Measurements from ENCODE around the gene RARB.

Gene RARB

DNA sequence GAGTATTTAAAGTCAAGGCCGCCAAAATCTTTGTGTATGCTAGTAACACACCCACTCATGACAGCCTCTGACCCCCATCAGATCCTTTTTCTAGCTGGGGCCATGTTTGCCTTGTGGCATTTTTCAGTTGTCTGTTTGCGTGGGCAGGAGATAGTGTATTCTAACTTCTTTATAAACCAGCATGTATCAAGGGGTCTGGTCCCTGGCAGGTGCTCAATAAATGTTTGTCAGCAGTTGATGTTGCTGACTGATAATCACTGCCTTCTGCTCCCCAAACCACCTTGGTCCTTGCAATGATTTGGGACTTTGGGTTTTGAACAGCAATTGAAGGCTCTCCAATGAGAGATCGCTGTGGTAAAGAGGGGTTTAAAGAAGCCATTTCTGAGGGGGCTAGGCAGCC lies 19.2 kb downstream of the RARB start:
- no peak for DNase-seq

DNA sequence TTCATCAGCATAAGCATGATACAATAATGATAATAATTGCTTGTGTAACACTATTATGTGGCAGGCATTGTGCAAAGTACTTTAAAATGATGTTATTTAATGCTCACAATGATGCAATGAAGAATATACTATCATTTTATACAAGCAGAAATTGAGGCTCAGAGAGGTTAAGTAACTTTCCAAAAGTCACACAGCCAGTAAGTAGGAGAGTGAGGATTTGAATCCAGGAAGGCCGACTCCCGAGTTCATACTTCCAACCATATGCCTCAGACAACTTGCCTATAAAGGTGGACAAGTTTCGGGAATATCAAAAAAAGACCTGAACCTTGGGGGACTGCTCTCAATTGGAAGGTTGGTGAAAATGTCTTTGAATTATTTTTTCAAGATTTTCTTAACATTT lies 19.9 kb downstream of the RARB start:
- no peak for DNase-seq

DNA sequence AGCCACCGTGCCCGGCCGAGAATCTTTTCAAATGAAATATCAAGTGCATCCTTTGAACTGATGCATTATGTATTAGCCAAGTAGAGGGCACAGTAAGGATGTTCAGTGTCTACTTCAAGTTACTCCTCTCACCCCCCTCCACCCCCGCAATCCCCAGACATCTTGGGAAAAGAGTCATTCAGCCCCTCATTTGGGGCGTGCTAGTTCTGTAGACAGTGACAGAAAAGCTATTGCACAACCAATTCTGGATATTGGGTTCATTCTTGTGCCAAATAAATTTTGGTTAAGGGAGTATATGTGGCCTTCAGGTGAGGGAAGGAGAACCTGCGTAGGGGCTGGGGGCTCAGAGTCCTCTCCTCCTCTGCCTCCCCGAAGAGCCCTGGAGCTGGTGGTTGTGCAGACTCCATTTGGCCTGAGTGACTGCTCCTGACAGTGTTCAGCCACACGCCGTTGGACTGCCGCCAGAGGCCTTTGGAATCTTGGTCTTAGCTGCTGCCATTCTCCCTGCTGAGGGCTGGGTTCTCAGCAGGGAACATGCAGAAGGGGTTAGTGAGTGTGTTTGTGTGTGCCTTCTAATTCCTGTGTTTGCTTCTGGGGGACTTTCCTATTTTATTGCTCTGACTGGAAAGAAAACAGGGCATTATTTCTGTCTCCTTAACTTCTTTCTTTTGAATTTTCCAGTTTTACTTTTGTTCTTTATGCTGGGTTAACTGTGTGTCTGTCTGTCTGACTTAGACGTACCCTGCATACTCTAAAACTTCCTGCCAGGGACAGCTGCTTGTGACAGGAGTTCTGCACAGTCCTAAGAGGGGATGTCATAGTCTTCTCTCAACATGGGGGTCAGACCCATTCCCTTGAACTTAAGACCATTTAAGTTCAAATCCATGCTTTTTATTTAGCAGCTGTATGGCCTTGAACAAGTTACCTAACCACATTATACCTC lies 21.0 kb downstream of the RARB start:
- DNase-seq: peak in 39 of 56 donors; percentile 4 to 64 (median 28)

DNA sequence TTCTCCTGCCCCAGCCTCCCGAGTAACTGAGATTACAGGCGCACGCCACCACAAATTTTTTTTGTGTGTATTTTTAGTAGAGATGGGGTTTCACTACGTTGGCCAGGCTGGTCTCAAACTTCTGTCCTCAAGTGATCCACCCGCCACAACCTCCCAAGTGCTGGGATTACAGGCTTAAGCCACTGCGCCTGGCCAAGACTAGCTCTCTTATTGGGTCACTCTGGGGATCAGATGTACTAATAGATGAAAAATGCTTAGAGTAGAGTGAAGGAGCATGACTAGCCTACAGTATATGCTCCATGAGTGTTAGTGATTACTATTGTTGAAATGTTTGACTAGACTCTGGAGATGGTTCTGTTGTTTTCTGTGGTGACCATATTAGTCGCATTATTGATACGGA lies 21.8 kb downstream of the RARB start:
- DNase-seq: no peak

DNA sequence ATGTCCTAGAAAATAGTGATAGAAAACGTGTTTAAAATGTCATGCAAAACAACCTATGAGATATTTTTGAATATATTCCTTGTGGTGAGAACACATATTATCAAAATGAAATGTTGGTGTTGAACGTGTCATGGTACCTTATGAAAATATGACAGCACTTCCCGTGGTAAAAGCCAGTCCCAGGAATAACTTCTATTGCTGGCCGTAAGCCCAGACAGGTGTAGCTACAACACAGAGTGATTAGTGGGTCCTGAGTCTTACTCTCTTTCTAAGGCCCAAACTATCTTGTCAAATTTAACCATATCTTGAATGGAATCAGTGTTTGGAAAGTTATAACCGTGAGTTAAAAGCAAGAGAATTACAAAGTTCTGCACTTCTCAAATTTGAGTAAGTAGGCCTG lies 24.1 kb downstream of the RARB start:
- DNase-seq: no peak

DNA sequence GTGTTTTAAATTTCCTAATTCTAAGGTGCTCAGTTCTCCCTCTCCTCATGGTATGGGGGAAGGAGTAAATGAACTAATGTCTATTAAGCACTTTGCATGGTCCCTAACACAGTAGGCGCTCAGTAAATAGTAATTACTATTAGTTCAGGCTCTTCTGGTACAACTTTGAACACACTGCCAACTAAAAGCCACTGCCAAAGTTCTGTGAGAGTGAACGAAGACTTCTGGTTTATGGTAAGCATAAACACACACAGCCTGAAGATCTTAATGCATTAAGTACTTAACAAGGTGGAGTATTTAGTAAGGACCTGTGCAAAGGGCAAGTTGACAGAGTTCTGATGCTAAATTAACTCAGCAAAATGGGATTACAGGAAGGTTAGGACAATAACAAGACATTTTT lies 24.7 kb downstream of the RARB start:
- DNase-seq: no peak

DNA sequence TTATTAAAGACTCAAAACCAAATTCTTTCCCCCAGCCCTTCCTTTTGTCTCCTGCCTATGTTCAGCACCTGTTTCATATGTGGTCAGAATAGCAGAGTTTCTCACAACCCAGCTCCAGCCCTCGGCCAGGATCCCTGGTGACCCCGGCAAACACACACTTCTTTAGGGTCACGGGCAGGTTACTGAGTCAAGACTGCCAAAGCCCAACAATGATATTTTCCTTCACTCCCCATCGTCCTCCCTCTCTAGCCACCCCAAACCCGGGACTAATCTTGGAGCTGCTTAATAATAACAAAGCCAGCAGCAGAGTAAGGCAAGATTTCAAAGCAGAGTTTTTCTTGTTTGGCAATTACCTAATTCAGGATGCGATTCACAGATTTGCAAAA lies 25.5 kb downstream of the RARB start:
- DNase-seq: no peak

DNA sequence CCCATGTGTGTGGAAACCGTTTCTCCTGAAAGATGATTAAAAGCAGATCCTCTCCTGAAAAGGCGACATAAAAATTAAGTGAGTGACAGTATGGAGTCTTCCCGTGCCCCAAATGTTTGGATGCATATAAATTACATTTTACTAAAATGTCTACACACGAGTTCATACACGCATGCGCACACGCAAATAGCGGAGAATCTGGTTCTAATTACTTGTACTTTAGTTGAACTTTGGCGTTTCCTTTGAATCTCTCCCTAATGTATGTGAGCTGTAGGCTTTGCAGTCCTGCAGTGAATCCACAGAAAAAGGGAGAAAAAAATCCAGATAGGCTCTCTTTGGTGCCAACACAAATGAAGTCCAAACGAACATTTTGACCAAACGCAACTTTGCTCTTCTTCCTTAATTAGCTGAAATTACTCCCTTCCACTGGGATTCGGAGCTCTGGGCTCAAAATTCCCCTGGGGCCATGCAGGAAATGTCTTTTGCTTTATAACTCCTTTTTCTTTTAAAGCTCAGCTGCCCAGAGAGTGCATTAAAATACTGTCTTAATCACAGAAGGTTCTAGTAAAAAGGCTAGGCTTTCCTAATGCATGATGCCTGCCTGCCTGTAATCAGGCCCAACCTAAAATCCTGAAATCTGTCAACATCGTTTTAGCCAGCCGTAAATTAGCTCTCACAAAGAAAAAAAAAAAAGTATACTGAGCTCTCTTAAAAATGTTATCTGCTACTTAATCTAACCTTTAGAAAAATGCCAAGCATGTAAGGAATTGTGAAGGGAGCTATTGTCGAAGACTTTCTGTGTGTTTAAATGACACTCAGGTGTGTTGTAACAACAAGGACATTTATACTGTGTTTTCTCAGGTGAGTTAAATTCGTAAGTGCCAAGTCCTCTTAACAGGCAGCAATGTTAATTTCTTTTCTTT lies 26.2 kb downstream of the RARB start:
- DNase-seq: no peak

DNA sequence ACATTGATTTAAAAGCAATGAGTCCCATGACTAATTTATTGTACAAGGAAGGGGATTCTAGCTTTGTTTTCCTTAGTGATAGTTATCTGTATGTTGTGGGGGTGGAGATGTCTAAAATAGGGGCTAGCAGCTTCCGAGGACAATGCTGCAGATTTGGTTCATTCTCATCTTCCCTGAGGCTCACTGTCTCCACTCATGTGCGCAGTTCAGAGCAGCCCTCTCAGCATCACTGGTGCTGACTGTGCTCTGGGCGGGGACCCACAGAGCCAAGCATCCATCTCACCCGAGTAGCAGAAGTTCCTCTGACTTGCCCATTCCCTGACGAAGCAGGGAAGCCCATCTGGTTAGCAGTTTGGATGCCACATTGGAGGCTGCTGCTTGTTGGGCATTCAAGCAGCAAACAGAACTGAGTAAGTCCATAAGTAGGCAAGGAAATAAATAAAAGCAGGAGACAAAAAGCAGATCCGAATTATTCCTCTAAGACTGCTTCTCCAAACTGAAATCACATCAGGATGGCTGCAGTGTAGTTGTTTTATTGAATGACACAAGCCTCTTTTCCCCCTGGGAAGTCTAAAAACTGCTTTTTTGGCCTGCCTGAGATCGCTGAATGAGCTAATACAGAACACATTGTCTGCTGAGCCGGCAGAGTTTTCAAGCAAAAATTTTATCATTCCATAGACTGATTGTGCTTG lies 27.5 kb downstream of the RARB start:
- peak in 6 of 56 donors; percentile 10 to 42 (median 18) for DNase-seq

DNA sequence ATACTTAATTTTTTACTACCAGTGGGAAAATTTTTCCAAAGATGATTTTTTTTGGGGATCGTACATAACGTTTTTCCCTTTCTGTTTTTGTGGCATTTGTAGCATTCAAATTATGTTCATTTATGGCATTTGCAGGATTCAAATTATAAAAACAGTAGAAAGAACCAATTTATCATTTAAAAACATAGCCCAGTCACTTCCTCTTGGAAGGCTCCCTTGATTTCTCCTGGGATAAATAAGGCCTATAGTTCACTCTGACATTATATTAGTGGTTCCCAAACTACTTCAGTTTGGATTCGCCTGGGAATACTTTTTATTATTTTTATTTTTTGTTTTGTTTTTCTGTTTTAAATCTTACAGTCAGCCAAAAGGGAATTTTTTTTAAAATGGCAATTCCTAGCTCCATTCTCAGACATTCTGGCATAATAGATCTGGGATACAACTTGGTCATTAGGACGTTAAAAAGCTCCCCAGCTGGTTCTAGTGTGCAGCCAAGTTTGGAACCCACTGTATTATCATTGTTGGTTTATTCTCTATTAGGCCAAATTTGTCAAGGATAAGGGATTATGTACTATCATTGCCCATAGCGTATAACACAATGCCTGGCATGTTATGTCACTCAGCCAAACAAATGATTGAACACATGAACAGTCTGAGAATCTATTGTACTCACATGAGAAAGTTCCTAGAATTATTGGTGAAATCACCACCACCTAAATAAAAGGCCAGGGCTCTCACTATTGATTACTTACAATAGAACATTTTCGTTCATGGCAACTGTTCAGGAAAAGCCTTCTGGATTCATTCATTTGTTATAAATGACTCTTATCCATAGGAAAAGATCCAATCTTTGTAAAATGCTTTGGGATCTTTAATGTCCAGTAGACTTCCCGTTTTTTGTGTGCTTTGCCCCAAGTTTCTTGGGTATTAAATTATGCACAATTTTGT lies 28.9 kb downstream of the RARB start:
- DNase-seq: no peak

DNA sequence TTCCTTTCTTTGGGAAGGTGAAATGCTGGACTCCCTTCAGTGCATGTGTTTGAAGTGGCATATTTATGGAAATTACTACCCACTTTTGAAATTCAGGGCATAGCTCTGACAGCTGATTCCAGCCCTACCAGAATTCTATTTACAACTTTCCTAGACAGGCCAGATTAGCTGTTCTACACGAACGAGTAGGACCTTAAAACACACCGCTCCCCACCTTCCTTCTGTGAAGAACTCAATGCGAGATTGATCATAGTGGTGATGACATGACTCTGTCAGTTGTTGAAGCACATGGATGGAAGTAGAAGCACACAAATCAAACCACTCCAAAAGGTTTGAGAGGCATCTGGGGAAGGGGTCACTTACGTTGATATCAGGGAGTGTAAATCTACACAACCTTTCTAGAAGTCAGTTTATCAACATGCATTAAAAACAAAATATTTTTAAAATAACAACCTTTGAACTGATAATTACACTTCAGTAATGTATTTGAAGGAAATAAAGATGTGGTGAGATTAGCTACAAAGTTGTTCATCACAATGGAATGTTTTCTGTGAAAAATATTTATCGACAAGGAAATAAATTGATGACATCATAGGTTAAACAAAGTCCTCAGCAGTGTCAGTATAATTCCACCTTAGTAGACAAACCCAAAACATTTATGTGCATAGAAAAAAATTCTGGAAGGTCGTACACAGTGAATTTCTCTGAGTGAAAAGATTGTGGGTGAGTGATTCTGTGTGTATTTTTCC lies 29.8 kb downstream of the RARB start:
- DNase-seq: no peak

DNA sequence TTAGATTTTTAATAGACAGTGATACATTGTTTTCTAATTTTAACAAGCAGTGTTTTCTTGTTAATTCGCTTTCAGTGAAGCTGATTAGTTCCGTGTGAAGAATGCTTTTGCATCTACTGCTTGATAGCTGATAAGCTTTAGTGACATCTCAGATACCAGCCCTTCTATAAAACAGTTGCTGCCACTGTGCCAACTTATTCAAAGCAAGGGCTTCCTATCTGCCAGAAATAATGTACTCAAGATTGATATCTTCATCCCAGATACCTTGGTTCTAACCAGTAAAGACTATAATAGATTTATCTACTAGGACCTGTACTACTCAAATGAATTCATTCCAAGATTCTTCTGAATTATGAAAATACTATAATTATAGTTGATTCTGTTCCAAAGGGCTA lies 30.4 kb downstream of the RARB start:
- no peak for DNase-seq

DNA sequence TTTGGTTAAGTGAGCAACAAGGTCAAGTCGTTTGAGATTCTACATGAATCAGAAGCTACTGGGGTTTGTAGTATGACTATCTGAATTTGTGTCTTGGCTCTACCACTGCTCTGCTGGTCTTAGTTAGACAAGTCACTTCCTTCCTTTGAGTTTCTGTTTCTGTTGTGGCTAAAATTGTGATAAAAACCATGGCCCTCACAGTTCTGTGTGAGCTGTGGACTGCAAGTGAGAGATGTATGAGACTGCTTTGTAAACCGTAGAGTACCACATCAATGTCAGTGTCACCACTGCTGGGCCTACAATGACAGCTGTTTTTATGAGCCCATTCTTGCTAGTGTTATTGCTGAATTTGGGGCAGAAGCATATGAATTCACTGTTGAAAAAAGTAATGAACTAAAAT lies 32.7 kb downstream of the RARB start:
- DNase-seq: no peak

DNA sequence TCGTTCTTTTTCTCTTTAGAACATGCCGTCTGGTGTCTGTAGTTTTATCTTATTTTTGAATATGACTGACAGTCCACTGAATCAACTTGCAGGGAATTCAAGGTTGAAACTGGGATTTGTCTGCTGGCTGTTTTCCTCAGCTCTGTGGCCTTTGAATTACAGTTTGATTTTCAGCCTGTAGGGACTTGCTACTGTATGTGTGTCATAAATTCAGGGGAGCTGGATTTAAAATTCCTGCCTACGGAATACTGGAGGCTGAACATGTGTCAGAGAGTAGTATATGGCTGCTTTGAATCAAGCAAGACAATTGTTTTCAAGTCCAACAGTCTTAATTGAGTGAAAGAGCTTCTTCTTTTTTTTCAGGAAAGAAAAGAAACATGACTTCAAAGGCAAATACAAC lies 33.9 kb downstream of the RARB start:
- DNase-seq: no peak

DNA sequence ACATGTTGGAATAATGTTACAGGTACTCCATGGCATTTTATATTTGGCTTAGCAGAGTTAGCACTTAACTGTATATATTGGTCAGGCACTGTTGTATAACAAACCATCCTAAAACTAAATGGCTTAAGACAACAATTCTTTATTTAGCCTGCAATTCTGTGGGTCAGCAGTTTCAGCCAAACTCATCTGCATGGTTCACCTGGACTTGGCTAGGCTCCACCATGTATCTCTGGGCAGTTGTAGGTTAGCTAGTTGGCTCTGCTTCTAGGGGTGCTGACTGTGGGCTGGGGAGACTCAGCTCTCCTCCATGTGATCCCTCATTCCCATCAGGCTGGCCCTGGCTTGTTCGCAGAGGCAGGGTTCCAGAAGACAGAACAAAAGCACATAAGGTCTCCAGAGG lies 34.4 kb downstream of the RARB start:
- no peak for DNase-seq

DNA sequence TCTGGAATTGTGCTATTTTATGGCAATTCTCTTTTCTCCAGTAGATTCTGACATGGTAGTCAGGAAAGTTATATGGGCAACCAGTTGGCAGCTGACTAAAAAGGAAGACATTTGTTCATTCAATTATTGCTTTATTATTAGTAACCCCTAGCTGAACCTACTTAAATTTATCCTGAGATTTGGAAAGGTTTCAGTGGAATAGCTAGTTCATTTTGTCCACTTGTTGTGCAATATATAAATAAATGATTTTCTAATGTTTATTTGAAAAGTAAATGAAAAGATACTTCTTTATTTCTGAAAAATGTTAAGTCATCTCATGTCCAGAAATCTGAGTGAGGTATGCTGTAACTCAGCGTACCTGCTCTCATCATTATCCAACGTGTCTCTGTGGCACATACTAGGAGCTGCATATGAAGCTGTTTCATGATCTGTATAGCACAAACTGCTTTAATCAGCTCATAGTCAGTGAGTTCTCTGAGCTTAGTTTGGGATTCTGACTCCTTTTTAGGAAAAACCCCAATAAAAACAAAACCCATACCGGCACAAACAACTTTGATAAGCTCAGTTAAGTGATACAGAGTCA lies 35.9 kb downstream of the RARB start:
- DNase-seq: no peak

DNA sequence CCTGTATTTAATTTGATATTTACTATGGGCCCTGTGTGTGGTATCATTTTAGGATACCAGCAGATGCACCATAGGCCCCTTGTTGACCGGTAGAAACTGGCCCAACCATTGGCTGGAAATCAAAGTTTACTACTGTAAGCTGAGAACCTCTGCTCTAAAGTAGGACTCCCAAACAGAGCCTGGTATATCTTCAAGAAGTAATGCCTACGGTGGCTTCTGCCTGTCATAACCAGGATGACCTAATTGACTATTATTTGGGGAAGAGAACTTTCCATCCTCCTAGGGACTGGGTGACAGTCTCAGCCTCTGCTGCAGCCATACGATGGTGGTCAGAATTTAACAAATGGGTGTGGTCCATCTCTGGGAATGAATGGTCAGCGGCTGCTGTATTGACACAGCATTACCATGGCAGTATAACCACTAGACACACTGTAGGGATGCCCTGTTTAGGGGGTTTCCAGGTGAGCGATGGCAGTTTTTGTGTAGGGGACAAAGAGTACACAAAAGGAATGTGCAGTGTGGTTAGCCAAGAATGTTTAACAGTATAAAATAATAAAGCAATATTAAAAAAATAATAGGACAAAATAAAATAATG lies 37.3 kb downstream of the RARB start:
- no peak for DNase-seq

DNA sequence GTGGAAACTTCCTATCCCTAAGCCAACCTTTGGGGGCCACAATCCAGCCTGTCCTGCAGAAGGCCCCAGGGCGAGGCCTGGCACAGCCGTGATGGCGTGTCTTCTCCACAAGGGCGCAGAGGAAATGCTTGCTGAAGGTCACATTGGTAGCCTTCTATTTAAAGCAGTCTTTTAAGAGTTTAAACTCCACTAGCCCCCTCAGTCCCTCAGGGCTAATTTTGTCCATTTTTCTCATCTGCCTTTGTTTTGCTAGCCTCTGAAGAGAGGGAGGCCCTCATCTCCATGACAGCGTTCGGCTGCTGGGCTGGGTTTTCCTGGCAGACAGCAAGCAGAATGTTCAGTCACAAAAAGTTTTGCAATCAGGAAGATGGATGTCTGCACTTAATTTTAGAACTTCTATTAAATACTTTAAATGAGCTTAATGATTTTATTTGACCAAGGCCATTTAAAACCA lies 40.8 kb downstream of the RARB start:
- peak in 15 of 56 donors; percentile 7 to 52 (median 22) for DNase-seq

DNA sequence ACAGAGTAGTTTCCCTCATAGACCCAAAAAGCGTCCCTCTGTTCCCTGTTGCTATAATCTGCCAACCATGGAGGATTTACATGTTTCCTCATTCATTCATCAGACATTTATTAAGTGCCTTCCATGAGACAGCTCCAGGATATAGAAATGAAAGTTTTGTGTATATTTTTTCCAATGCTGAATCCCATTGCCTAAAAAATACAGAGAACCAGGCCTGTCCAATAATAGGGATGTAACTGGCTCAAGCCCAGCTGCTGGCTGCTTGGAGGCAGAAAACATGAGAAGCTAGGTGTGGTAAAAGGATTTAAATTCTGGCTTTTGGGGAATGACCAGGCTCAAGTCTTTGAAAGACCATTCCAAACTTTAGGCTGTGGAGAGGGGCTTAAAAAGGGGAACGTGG lies 41.5 kb downstream of the RARB start:
- DNase-seq: no peak

All from amygdala (tissue), 56 donors.